ENCODE measurements around the gene NEDD8.
"Not testable (repeated sequence)": the region's sequence is repeated elsewhere in the genome, so short reads cannot be mapped to it uniquely, and the experiment has no call there.

The NEDD8 gene

GRCh38 chr14:24216876-24217275 is 15.3 kb downstream of the NEDD8 start:
- DNase-seq: not testable (repeated sequence)

- DNase-seq: no peak
These were observed 15.8 kb downstream of the NEDD8 start for GRCh38 chr14:24216345-24216699.

GRCh38 chr14:24215495-24216344 is 16.4 kb downstream of the NEDD8 start, which contains the start of gene MDP1:
Gene MDP1, minus strand, starts transcription at chr14:24216066. Its CDS starts 111 bp downstream, at chr14:24215955.
- peak; percentile 83 for DNase-seq

- DNase-seq: no peak
These were observed 18.1 kb downstream of the NEDD8 start for GRCh38 chr14:24213866-24214662.

GRCh38 chr14:24212924-24213865 is 19.0 kb downstream of the NEDD8 start, which contains the start of gene CHMP4A:
Gene CHMP4A, minus strand, starts transcription at chr14:24213488. Its CDS starts 49 bp downstream, at chr14:24213439.
- DNase-seq: peak; percentile 96

- DNase-seq: no peak
These were observed 20.9 kb downstream of the NEDD8 start for GRCh38 chr14:24211311-24211710.

- DNase-seq: no peak
These were observed 24.5 kb downstream of the NEDD8 start for GRCh38 chr14:24207625-24208024.

GRCh38 chr14:24207104-24207551 is 25.0 kb downstream of the NEDD8 start:
- DNase-seq: no peak

- no peak for DNase-seq
These were observed 25.7 kb downstream of the NEDD8 start for GRCh38 chr14:24206260-24207103.

GRCh38 chr14:24204163-24205146 is 27.7 kb downstream of the NEDD8 start:
- DNase-seq: no peak

- not testable (repeated sequence) for DNase-seq
These were observed 28.8 kb downstream of the NEDD8 start for GRCh38 chr14:24203249-24203886.

GRCh38 chr14:24202538-24202937 is 29.6 kb downstream of the NEDD8 start:
- not testable (repeated sequence) for DNase-seq

GRCh38 chr14:24198814-24199524 is 33.2 kb downstream of the NEDD8 start:
- DNase-seq: no peak

- DNase-seq: no peak
These were observed 35.1 kb downstream of the NEDD8 start for GRCh38 chr14:24197056-24197450.

GRCh38 chr14:24196071-24197055 is 35.8 kb downstream of the NEDD8 start:
- DNase-seq: no peak

GRCh38 chr14:24195186-24196070 is 36.7 kb downstream of the NEDD8 start, which contains the start of gene TM9SF1:
Gene TM9SF1, minus strand, starts transcription at chr14:24195441. Its CDS starts 422 bp downstream, at chr14:24195019.
- DNase-seq: peak; percentile 86

GRCh38 chr14:24194873-24195185 is 37.3 kb downstream of the NEDD8 start:
- no peak for DNase-seq
